Common myeloid progenitor, CD34-positive (primary cell): ENCODE data around the gene IL1R1.

Source experiments
- CTCF ChIA-PET: fragments of 350-600 bp; sonication (Branson Sonifier 250); formaldehyde crosslinking; loops from one replicate; lab custom pipeline; 2021; ENCODE audit warnings: antibody characterized with exemption; lab: Charles Lee
- POLR2A ChIA-PET: fragments of 350-600 bp; sonication (Branson Sonifier 250); formaldehyde crosslinking; loops from one replicate; lab custom pipeline; 2021; ENCODE audit warnings: antibody characterized with exemption; lab: Charles Lee
- DNase-seq, 3 donors: peaks; one replicate each; pipeline versions ENCODE4 v3.0.0 to v3.0.0-alpha.2; 2013
- H3K27ac ChIP-seq, 2 experiments: 1 replicate in 1 of 2; 2 replicates in 1 of 2; pipeline ENCODE4 v1.7.0; 2013; ENCODE audit warnings: inconsistent platforms in 2 of 2, low read length in 2 of 2, mild to moderate bottlenecking in 2 of 2, low read depth in 1 of 2, moderate library complexity in 1 of 2; ENCODE audit not compliant: severe bottlenecking in 2 of 2, insufficient read depth in 1 of 2, poor library complexity in 1 of 2
- H3K27me3 ChIP-seq, 5 experiments: replicated peaks in 2 of 5; 1 replicate in 3 of 5; 2 replicates in 2 of 5; pipeline versions ENCODE4 v1.6.1 to v1.7.0; 2013; ENCODE audit warnings: low read length in 4 of 5, mild to moderate bottlenecking in 2 of 5, moderate library complexity in 2 of 5, inconsistent platforms in 1 of 5; ENCODE audit not compliant: insufficient read depth in 5 of 5, control insufficient read depth in 4 of 5
- H3K36me3 ChIP-seq, 4 experiments: 1 replicate in 2 of 4; 2 replicates in 2 of 4; pipeline versions ENCODE4 v1.6.1 to v1.7.0; 2013; ENCODE audit warnings: low read length in 3 of 4, control low read depth in 1 of 4, mild to moderate bottlenecking in 1 of 4; ENCODE audit not compliant: control insufficient read depth in 4 of 4, insufficient read depth in 4 of 4
- H3K4me1 ChIP-seq, 4 experiments: 1 replicate in 3 of 4; 2 replicates in 1 of 4; pipeline versions ENCODE4 v1.6.1 to v1.7.1; 2013; ENCODE audit warnings: low read length in 3 of 4, mild to moderate bottlenecking in 3 of 4, control low read depth in 1 of 4, inconsistent platforms in 1 of 4, moderate library complexity in 1 of 4; ENCODE audit not compliant: control insufficient read depth in 4 of 4, insufficient read depth in 4 of 4; ENCODE audit errors: control extremely low read depth in 1 of 4
- H3K4me3 ChIP-seq, 7 experiments: 1 replicate in 4 of 7; 2 replicates in 3 of 7; pipeline versions ENCODE4 v1.5.1 to v1.7.0; 2013; ENCODE audit warnings: mild to moderate bottlenecking in 7 of 7, low read length in 6 of 7, moderate library complexity in 6 of 7, inconsistent platforms in 2 of 7, low read depth in 2 of 7, control low read depth in 1 of 7; ENCODE audit not compliant: insufficient read depth in 4 of 7, control insufficient read depth in 1 of 7; ENCODE audit errors: extremely low read depth in 1 of 7
- H3K9me3 ChIP-seq, 5 experiments: 1 replicate in 4 of 5; 2 replicates in 1 of 5; pipeline versions ENCODE4 v1.6.1 to v1.7.1; 2013; ENCODE audit warnings: low read length in 4 of 5, mild to moderate bottlenecking in 2 of 5, inconsistent platforms in 1 of 5, low read depth in 1 of 5, moderate library complexity in 1 of 5; ENCODE audit not compliant: control insufficient read depth in 4 of 5, insufficient read depth in 2 of 5; ENCODE audit errors: control extremely low read depth in 1 of 5
- WGBS: methylation state at CpG from one replicate; pipeline ENCODE4 v1.1.5; 2013; ENCODE audit not compliant: insufficient coverage; 5-methylcytosine and 5-hydroxymethylcytosine counted together

Gene IL1R1

GRCh38 chr2:102193074-102193473 is 50.5 kb downstream of the IL1R1 start:
- H3K4me1 ChIP-seq: peaks cover 0 to under 1% (median 0%) of the 10 kb centered on the region in 4 experiments
- H3K27me3 ChIP-seq: peaks cover 0 to 2% (median 0%) of the 10 kb centered on the region in 5 experiments
- no peak for DNase-seq
- H3K36me3 ChIP-seq: no peaks in the 10 kb centered on the region
- no peak overlapping the region for H3K4me3 ChIP-seq
- WGBS: 100% methylated on average over 1 of the region's 1 CpG
- no peak overlapping the region for H3K27ac ChIP-seq
- ChIA-PET CTCF (interaction anchor here (1.3 kb wide), 1 partner anchor 47 kb away, joined by 4 read pairs; no protein-coding TSS in a partner anchor), POLR2A (no interaction called here)
- H3K9me3 ChIP-seq: no peaks in the 10 kb centered on the region

DNA sequence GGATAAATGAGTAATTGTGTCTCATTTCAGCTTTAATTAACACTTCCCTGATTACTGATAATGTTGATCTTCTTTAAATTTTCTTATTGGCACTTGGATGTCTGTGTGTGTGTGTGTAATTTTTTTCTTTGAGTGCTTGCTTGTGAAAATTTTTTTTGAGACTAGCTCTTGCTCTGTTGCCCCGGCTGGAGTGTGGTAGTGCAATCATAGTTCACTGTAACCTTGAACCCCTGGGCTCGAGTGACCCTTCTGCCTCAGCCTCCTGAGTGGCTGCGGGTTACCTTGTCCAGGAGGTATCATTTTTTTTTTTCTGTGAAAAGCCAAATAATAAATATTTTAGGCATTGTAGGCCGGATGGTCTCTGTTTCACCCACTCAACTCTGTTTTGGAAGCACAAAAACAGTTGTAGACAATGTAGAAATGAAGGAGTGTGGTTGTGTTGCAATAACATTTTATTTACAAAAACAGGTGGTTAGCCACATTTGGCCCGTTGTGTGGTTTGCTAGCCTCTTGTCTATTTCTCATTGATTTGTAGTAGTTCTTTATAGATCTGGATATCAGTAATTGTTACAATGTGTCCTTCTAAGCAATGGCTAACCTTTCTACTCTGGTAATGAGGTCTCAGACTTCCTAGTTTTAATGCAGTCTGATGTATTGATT is 52.2 kb downstream of the IL1R1 start:
- no peak overlapping the region for H3K4me3 ChIP-seq
- H3K27me3 ChIP-seq: no peaks in the 10 kb centered on the region
- no peak overlapping the region for H3K27ac ChIP-seq
- H3K4me1 ChIP-seq: no peaks in the 10 kb centered on the region
- WGBS: 75% methylated on average over 2 of the region's 5 CpGs
- ChIA-PET POLR2A (no interaction called here), CTCF (no interaction called here)
- DNase-seq: no peak
- H3K36me3 ChIP-seq: no peaks in the 10 kb centered on the region
- no peaks in the 10 kb centered on the region for H3K9me3 ChIP-seq

DNA sequence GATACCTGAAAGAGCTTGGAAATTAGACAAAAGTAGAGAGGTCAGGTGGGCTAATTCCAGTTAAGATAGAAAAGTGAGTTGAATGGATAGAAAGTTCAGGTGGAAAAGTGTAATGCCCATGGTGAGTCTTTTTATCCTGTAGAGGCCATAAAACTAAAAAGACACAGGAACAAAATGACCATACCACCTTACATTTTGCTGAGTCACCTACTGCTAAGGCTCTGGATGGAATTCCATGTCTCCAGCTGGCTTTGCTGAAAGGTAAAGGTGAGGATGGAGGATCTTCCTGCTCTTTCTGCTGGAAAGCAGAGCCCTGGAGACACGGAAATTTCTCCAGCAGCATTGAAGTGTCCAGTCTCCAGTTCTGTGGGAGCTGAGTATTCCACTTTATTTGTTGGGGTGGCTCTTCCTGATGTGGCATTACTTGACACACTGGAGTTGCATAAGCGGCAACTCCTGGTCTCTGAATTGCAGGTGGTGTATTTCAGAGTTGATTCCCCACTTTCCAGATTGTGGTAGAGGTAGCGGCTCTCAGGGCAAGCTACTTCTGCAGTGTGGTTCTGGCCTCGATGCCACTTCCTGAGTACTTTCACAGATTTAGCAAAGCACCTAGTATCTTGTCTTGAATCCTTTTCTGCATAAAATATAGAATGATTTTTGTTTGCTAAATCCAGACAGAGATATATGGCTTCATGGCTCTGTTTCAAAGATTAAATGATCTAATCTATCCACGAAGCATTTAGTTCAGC is 55.0 kb downstream of the IL1R1 start:
- Histone ChIP-seq H3K9me3 (no peaks in the 10 kb centered on the region), H3K36me3 (no peaks in the 10 kb centered on the region), H3K4me1 (no peaks in the 10 kb centered on the region), H3K4me3 (no peak overlapping the region), H3K27me3 (no peaks in the 10 kb centered on the region), H3K27ac (no peak overlapping the region)
- POLR2A ChIA-PET: no interaction called here
- no peak for DNase-seq
- 71% methylated on average over 3 of the region's 5 CpGs for WGBS
- CTCF ChIA-PET: interaction anchor here (1.0 to 1.3 kb wide), 2 partner anchors 15 to 43 kb away, joined by 3 read pairs; no protein-coding TSS in a partner anchor

GRCh38 chr2:102200539-102200938 is 58.0 kb downstream of the IL1R1 start:
- POLR2A ChIA-PET: no interaction called here
- Histone ChIP-seq H3K36me3 (no peaks in the 10 kb centered on the region), H3K9me3 (peaks cover 0 to 2% (median 0%) of the 10 kb centered on the region in 5 experiments), H3K4me1 (no peaks in the 10 kb centered on the region), H3K4me3 (no peak overlapping the region), H3K27me3 (no peaks in the 10 kb centered on the region), H3K27ac (no peak overlapping the region)
- CTCF ChIA-PET: interaction anchor here (0.6 to 3.2 kb wide), 2 partner anchors 40 to 1168 kb away, joined by 3 to 11 read pairs; no protein-coding TSS in a partner anchor
- DNase-seq: no peak
- WGBS: no CpG with 5 or more reads among the region's 1 CpG

GRCh38 chr2:102204638-102205037 is 62.1 kb downstream of the IL1R1 start:
- no peaks in the 10 kb centered on the region for H3K27me3 ChIP-seq
- no peak overlapping the region for H3K4me3 ChIP-seq
- ChIA-PET POLR2A (no interaction called here), CTCF (no interaction called here)
- H3K36me3 ChIP-seq: no peaks in the 10 kb centered on the region
- no peaks in the 10 kb centered on the region for H3K4me1 ChIP-seq
- DNase-seq: no peak
- peaks cover 0 to 2% (median 2%) of the 10 kb centered on the region in 5 experiments for H3K9me3 ChIP-seq
- no peak overlapping the region for H3K27ac ChIP-seq

- Histone ChIP-seq H3K4me1 (no peaks in the 10 kb centered on the region), H3K36me3 (no peaks in the 10 kb centered on the region), H3K27me3 (no peaks in the 10 kb centered on the region), H3K27ac (no peak overlapping the region), H3K4me3 (no peak overlapping the region), H3K9me3 (peaks cover 0 to 2% (median 2%) of the 10 kb centered on the region in 5 experiments)
- POLR2A ChIA-PET: no interaction called here
- 98% methylated on average over 4 of the region's 5 CpGs for WGBS
- CTCF ChIA-PET: interaction anchor here (1.7 kb wide), 1 partner anchor 33 kb away, joined by 6 read pairs; no protein-coding TSS in a partner anchor
- no peak for DNase-seq
Observed at GRCh38 chr2:102206666-102207341, 64.3 kb downstream of the IL1R1 start.
